Measurements from ENCODE around the gene C3.
"Not testable (repeated sequence)": the region's sequence is repeated elsewhere in the genome, so short reads cannot be mapped to it uniquely, and the experiment has no call there.

Gene C3

DNA sequence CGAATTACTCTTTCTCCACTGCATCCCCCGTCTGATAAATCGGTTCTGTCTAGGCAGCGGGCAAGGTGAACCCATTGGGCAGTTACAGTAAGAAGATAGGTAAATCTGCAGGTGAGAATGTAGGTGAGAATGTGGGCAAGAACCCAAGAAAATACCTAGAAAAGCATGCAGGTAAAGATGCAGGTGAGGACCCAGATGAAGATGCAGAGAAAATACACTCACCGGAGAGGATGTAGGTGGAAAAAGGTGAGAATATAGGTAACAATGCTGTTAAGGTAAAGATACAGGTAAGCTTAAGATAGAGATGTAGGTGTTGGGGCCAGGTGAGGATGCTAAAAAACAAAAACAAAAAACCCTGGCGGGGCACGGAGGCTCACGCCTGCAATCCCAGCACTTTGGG, 44.2 kb downstream of the C3 start:
- TF ChIP-seq, protein P1, sequence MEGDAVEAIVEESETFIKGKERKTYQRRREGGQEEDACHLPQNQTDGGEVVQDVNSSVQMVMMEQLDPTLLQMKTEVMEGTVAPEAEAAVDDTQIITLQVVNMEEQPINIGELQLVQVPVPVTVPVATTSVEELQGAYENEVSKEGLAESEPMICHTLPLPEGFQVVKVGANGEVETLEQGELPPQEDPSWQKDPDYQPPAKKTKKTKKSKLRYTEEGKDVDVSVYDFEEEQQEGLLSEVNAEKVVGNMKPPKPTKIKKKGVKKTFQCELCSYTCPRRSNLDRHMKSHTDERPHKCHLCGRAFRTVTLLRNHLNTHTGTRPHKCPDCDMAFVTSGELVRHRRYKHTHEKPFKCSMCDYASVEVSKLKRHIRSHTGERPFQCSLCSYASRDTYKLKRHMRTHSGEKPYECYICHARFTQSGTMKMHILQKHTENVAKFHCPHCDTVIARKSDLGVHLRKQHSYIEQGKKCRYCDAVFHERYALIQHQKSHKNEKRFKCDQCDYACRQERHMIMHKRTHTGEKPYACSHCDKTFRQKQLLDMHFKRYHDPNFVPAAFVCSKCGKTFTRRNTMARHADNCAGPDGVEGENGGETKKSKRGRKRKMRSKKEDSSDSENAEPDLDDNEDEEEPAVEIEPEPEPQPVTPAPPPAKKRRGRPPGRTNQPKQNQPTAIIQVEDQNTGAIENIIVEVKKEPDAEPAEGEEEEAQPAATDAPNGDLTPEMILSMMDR (IDR thresholded peaks at IDR 0.05; ENCODE audit: insufficient read depth, low read depth, low read length, missing control alignments) = no peak
- no peak overlapping the region for H3K4me3 ChIP-seq (ENCODE audit: low read depth, low read length)
- DNase-seq (ENCODE audit: low read depth) = no peak

DNA sequence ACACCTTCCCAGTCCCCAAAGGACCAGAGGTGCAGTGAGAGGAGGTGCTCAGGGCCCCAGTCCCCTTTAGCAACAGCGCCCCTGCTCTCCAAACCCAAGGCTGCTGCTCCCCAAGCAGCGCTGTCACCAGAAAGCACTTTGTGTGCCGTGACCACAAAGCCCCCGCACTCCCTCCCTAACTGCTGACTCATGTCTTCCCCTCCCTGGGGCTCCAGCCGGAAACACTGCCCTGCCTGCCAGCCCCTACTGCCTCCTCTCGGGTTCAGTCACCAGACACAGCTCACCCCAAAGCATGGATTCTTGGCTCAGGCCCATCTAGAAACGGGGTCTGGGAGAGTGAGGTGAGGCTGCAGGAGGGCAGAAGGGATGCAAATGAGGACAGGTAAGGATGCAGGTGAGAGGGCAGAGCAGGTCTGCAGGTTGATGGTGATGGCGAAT, 45.6 kb downstream of the C3 start:
- TF ChIP-seq, protein P1 (IDR thresholded peaks at IDR 0.05; ENCODE audit: insufficient read depth, low read depth, low read length, missing control alignments) = peak; percentile 22
- H3K4me3 ChIP-seq (ENCODE audit: low read depth, low read length) = peak overlapping the region; percentile 15
- peak; percentile 93 for DNase-seq (ENCODE audit: low read depth)

DNA sequence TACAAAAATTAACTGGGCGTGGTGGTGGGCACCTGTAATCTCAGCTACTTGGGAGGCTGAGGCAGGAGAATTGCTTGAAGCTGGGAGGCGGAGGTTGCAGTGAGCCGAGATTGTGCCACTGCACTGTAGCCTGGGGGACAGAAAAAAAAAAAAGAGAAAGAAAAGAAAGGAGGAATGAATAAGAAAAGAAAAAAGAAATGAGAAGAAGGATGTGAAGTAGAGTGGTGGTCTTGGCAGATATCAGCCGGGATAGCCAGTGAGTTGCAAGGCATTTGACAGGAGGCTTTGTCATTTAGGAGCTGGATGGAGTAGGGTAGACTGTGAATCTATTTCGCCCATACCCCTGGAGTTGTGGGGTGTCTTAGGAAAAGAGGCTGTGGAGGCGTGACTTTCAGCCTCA, 46.0 kb downstream of the C3 start:
- H3K4me3 ChIP-seq (ENCODE audit: low read depth, low read length) = peak overlapping the region; percentile 15
- not testable (repeated sequence) for DNase-seq (ENCODE audit: low read depth)

DNA sequence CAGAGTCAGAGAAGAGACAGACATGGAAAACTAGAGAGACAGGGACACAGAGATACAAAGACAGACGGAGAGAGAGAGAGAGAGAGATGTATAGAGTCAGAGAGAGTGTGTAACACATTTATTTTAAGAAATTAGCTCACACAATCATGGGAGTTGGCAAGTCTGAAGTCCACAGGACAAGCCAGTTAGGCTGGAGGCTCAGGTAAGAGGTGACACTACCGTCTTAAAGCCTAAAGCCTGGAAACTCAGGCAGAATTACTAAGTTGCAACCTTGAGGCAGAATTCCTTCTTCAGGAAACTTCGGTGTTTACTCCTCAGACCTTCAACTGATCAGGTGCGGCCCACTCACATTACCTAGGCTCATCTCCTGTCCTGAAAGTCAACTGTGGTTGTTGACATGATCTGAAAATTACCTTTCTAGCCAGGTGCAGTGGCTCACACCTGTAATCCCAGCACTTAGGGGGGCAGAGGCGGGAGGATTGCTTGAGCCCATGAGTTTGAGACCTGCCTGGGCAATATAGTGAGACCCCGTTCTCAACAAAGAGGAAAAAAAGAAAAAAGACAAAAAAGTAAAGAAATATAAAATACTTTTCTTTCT, 47.7 kb downstream of the C3 start:
- TF ChIP-seq, protein P1 (IDR thresholded peaks at IDR 0.05; ENCODE audit: insufficient read depth, low read depth, low read length, missing control alignments) = no peak
- no peak for DNase-seq (ENCODE audit: low read depth)
- no peak overlapping the region for H3K4me3 ChIP-seq (ENCODE audit: low read depth, low read length)

DNA sequence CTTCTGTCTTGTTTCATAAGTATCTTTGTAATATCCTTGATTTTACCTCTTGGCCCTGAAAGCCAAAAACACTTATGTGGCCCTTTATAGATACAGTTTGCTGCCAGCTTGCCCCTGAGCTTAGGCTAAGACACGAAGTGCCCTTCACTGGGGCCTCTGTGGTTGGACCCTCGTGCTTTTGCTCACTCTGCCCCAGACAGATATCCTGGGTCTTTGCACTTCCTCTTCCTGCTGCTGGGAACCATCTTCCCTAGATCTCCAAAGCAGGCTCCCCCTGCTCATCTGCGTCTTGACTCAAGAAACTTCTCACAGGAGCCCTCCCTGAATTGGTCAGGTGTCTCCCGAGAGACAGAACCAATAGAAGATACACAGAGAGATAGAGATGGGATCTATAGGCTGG, 48.5 kb downstream of the C3 start:
- TF ChIP-seq, protein P1 (IDR thresholded peaks at IDR 0.05; ENCODE audit: insufficient read depth, low read depth, low read length, missing control alignments) = no peak
- DNase-seq (ENCODE audit: low read depth) = no peak

DNA sequence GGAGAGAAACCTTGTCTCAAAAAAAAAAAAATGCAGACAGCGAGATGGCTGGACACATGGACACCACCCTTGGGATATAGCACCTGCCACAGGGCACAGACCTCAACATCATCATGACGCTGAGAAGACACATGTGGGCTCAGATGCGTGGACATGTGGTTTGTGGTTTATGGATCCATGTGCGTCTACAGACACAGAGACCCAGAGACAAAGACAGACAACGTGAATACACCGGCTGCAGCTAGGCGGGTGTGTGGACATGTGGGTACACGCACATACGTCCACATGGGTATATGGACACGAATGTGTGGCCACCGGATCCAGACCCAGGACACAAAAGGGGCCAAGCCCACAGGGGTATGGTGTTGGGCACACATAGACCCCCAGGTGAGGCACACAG, 51.8 kb downstream of the C3 start:
- DNase-seq (ENCODE audit: low read depth) = peak; percentile 52
- TF ChIP-seq, protein P1 (IDR thresholded peaks at IDR 0.05; ENCODE audit: insufficient read depth, low read depth, low read length, missing control alignments) = no peak
- H3K4me3 ChIP-seq (ENCODE audit: low read depth, low read length) = peak overlapping the region; percentile 80

More for the DNA sequence above, 48.5 kb downstream of the C3 start:
- H3K4me3 ChIP-seq (ENCODE audit: low read depth, low read length) = no peak overlapping the region

DNA sequence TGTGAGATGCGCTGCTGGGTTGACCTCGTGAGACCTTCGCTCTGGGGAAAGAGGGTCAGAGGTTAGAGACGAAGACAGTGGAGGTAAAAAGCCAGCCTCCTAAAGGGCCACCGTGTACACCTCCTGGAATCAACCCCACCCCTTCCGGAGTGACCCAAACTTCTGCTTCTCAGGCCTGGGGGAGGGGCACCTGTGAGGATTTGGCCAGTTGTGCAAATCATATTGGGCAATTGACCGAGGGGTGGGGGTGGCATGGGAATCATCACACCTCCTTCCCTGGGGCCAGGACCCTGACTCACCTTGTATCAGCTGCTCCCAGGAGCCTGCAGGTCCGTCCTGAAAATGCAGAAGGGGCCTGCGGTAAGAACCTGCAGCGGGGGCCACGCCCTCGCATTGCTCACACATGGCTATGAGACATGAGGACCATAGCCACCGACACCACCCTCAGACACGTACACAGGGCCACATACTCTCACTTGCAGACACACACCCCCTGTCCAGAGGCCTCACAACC, 53.3 kb downstream of the C3 start:
- TF ChIP-seq, protein P1 (IDR thresholded peaks at IDR 0.05; ENCODE audit: insufficient read depth, low read depth, low read length, missing control alignments) = no peak
- DNase-seq (ENCODE audit: low read depth) = no peak
- no peak overlapping the region for H3K4me3 ChIP-seq (ENCODE audit: low read depth, low read length)

Data from GM12865 (cell line).